Measurements from ENCODE around the gene DSCAM. TPM values are rescaled to one million over a fixed set of nuclear protein-coding genes. Genes with fewer than 3 reads are reported as not detected.

The DSCAM gene
- total and polyA plus RNA-seq, 2 donors (not counting 1 experiment from before 2014, with no cell fraction given) = not detected

- H3K9ac ChIP-seq (ENCODE audit: low read length) = no peak overlapping the region
- no peaks in the 10 kb centered on the region for H3K27me3 Mint-ChIP-seq
- CTCF ChIA-PET = no interaction called here
Measured at GRCh38 chr21:40729761-40730425, 117.1 kb downstream of the DSCAM start.

GRCh38 chr21:40723966-40724365, 123.0 kb downstream of the DSCAM start:
- Histone ChIP-seq H3K79me2 (ENCODE audit: control insufficient read depth, insufficient read depth, low read length) (no peaks in the 10 kb centered on the region), H3K27ac (ENCODE audit: low read length in 2 of 2) (no peak overlapping the region), H3K9me3 (ENCODE audit: control extremely low read depth in 1 of 3, control insufficient read depth in 2 of 3, insufficient read depth in 1 of 3, low read length in 2 of 3) (peaks cover 0 to 4% (median 0%) of the 10 kb centered on the region in 3 donors), H3K4me2 (replicated peaks; ENCODE audit: low read depth, low read length, poor library complexity, severe bottlenecking) (no peak overlapping the region), H3K4me1 (ENCODE audit: control insufficient read depth in 2 of 2, insufficient read depth in 2 of 2, low read length in 2 of 2) (no peaks in the 10 kb centered on the region), H3K9ac (ENCODE audit: low read length) (no peak overlapping the region), H3K4me3 (ENCODE audit: control extremely low read depth in 1 of 5, extremely low read depth in 1 of 5, insufficient read depth in 1 of 5, low read depth in 2 of 5, low read length in 4 of 5) (no peak overlapping the region), H3K36me3 (replicated peaks in 1 of 2; ENCODE audit: control extremely low read depth in 1 of 2, control insufficient read depth in 1 of 2, extremely low read depth in 1 of 2, insufficient read depth in 2 of 2, low read length in 1 of 2) (no peaks in the 10 kb centered on the region), H3K27me3 (replicated peaks in 1 of 4; ENCODE audit: control extremely low read depth in 1 of 4, control insufficient read depth in 3 of 4, insufficient read depth in 4 of 4, low read length in 3 of 4) (no peaks in the 10 kb centered on the region), H4K20me1 (ENCODE audit: control insufficient read depth, insufficient read depth, low read length, poor library complexity, severe bottlenecking) (no peaks in the 10 kb centered on the region), H2AFZ (ENCODE audit: insufficient read depth, low read depth, low read length, poor library complexity, severe bottlenecking) (no peak overlapping the region)
- intact Hi-C loops (cut with micrococcal nuclease) = no loop called here
- Mint-ChIP-seq H3K4me1 (no peaks in the 10 kb centered on the region), H3K4me3 (no peak overlapping the region), H3K27me3 (no peaks in the 10 kb centered on the region), H3K9me3 (ENCODE audit: insufficient read depth) (no peaks in the 10 kb centered on the region), H3K27ac (no peak overlapping the region)
- POLR2A ChIA-PET = no interaction called here
- DNase-seq (no peak), ATAC-seq (ENCODE audit: low read depth) (no peak)
- TF ChIP-seq EZH2 (IDR thresholded peaks at IDR 0.05; ENCODE audit: borderline replicate concordance, insufficient read depth, low read depth, low read length, poor library complexity, severe bottlenecking) (no peak), CTCF (IDR thresholded peaks at IDR 0.05) (no peak)
- 88% methylated on average over 3 of the region's 5 CpGs for WGBS (ENCODE audit: insufficient coverage)
- CTCF ChIA-PET = no interaction called here

More at GRCh38 chr21:40729761-40730425, 117.1 kb downstream of the DSCAM start:
- POLR2A ChIA-PET = no interaction called here
- Histone ChIP-seq H3K4me1 (ENCODE audit: control insufficient read depth in 2 of 2, insufficient read depth in 2 of 2, low read length in 2 of 2) (no peaks in the 10 kb centered on the region), H3K27ac (ENCODE audit: low read length in 2 of 2) (no peak overlapping the region), H3K4me2 (replicated peaks; ENCODE audit: low read depth, low read length, poor library complexity, severe bottlenecking) (no peak overlapping the region), H3K79me2 (ENCODE audit: control insufficient read depth, insufficient read depth, low read length) (no peaks in the 10 kb centered on the region), H2AFZ (ENCODE audit: insufficient read depth, low read depth, low read length, poor library complexity, severe bottlenecking) (no peak overlapping the region), H4K20me1 (ENCODE audit: control insufficient read depth, insufficient read depth, low read length, poor library complexity, severe bottlenecking) (no peaks in the 10 kb centered on the region), H3K9me3 (ENCODE audit: control extremely low read depth in 1 of 3, control insufficient read depth in 2 of 3, insufficient read depth in 1 of 3, low read length in 2 of 3) (peaks cover 0 to 4% (median 0%) of the 10 kb centered on the region in 3 donors), H3K36me3 (replicated peaks in 1 of 2; ENCODE audit: control extremely low read depth in 1 of 2, control insufficient read depth in 1 of 2, extremely low read depth in 1 of 2, insufficient read depth in 2 of 2, low read length in 1 of 2) (no peaks in the 10 kb centered on the region), H3K27me3 (replicated peaks in 1 of 4; ENCODE audit: control extremely low read depth in 1 of 4, control insufficient read depth in 3 of 4, insufficient read depth in 4 of 4, low read length in 3 of 4) (no peaks in the 10 kb centered on the region), H3K4me3 (ENCODE audit: control extremely low read depth in 1 of 5, extremely low read depth in 1 of 5, insufficient read depth in 1 of 5, low read depth in 2 of 5, low read length in 4 of 5) (no peak overlapping the region)
- H3K4me3 Mint-ChIP-seq = no peak overlapping the region
- no peaks in the 10 kb centered on the region for H3K9me3 Mint-ChIP-seq (ENCODE audit: insufficient read depth)
- no peak for ATAC-seq (ENCODE audit: low read depth)
- DNase-seq = no peak
- TF ChIP-seq CTCF (IDR thresholded peaks at IDR 0.05) (no peak), EZH2 (IDR thresholded peaks at IDR 0.05; ENCODE audit: borderline replicate concordance, insufficient read depth, low read depth, low read length, poor library complexity, severe bottlenecking) (no peak)
- WGBS (ENCODE audit: insufficient coverage) = 92% methylated on average over 6 of the region's 8 CpGs
- no peak overlapping the region for H3K27ac Mint-ChIP-seq
- intact Hi-C loops (cut with micrococcal nuclease) = no loop called here
- H3K4me1 Mint-ChIP-seq = no peaks in the 10 kb centered on the region
